ENCODE results near the gene GPC3.

DNA sequence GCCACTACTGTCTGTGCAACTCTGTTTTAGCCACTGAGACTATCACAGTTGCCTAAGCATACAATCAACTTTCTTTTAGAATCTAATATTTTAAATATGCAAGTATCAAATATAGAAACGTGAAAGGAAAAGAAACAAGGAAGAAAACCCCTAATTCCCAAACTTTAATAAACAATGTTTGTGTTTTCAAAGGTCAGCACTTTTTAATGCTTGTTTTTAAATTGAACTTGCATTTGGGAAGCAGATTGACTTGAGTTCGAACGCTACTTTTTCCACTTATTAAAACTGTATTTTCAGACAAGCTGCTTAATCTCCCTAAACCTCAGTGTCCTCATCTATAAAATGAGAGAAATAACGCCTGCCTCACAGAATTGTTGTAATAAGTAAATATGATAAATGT is 384.3 kb downstream of the GPC3 start:
- TF ChIP-seq, protein P1, sequence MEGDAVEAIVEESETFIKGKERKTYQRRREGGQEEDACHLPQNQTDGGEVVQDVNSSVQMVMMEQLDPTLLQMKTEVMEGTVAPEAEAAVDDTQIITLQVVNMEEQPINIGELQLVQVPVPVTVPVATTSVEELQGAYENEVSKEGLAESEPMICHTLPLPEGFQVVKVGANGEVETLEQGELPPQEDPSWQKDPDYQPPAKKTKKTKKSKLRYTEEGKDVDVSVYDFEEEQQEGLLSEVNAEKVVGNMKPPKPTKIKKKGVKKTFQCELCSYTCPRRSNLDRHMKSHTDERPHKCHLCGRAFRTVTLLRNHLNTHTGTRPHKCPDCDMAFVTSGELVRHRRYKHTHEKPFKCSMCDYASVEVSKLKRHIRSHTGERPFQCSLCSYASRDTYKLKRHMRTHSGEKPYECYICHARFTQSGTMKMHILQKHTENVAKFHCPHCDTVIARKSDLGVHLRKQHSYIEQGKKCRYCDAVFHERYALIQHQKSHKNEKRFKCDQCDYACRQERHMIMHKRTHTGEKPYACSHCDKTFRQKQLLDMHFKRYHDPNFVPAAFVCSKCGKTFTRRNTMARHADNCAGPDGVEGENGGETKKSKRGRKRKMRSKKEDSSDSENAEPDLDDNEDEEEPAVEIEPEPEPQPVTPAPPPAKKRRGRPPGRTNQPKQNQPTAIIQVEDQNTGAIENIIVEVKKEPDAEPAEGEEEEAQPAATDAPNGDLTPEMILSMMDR (conservative IDR thresholded peaks at IDR 0.05 in 1 of 2, IDR thresholded peaks at IDR 0.05 in 1 of 2; ENCODE audit: extremely low read depth in 1 of 2, insufficient read depth in 1 of 2, low read depth in 1 of 2, low read length in 2 of 2), result no peak
- TF ChIP-seq EZH2 (IDR thresholded peaks at IDR 0.05; ENCODE audit: borderline replicate concordance, low read length), result no peak
